Ramos (cell line): ENCODE data around the gene POLG2.
"Not testable (repeated sequence)": the region's sequence is repeated elsewhere in the genome, so short reads cannot be mapped to it uniquely, and the experiment has no call there.

Experiments used
- in situ Hi-C: fragments of 300-500 bp; cut with MboI; formaldehyde crosslinking; loops from one replicate; pipeline ENCODE4 v1.14.3; 2022; ENCODE audit warnings: low sequenced_read_pairs; ENCODE audit not compliant: unreplicated experiment

Gene POLG2

GRCh38 chr17:64506201-64506575 lies 9.3 kb upstream of the POLG2 start, which contains the start of gene DDX5:
Gene DDX5 (minus strand): TSS chr17:64506289. CDS start chr17:64506119, 170 bp downstream.
- in situ Hi-C loops = no loop called here

- in situ Hi-C loops = no loop called here
Observed at GRCh38 chr17:64505340-64506200, 8.7 kb upstream of the POLG2 start.

GRCh38 chr17:64504769-64505339 lies 8.0 kb upstream of the POLG2 start:
- in situ Hi-C loops = no loop called here

- in situ Hi-C loops = no loop called here
Observed at GRCh38 chr17:64503821-64504768, 7.2 kb upstream of the POLG2 start.

- in situ Hi-C loops = no loop called here
Observed at GRCh38 chr17:64503341-64503740, 6.5 kb upstream of the POLG2 start.

GRCh38 chr17:64502809-64503208 lies 6.0 kb upstream of the POLG2 start:
- in situ Hi-C loops = no loop called here

GRCh38 chr17:64502021-64502420 lies 5.2 kb upstream of the POLG2 start:
- in situ Hi-C loops = no loop called here

GRCh38 chr17:64500862-64501765 lies 4.3 kb upstream of the POLG2 start:
- in situ Hi-C loops = no loop called here

GRCh38 chr17:64500487-64500859 lies 3.6 kb upstream of the POLG2 start:
- in situ Hi-C loops = no loop called here

- in situ Hi-C loops = no loop called here
Observed at GRCh38 chr17:64499805-64500486, 3.1 kb upstream of the POLG2 start.

GRCh38 chr17:64498308-64499203 lies 1.7 kb upstream of the POLG2 start:
- in situ Hi-C loops = no loop called here

GRCh38 chr17:64497565-64498035 lies 746 bp upstream of the POLG2 start:
- in situ Hi-C loops = no loop called here

GRCh38 chr17:64496348-64496785 lies 487 bp downstream of the POLG2 start:
- in situ Hi-C loops = no loop called here

- in situ Hi-C loops = not testable (repeated sequence)
Observed at GRCh38 chr17:64495300-64495699, 1.6 kb downstream of the POLG2 start.

GRCh38 chr17:64494121-64494520 lies 2.7 kb downstream of the POLG2 start:
- in situ Hi-C loops = loop anchor here (5.0 kb wide), 2 partner anchors 72 to 187 kb away; no protein-coding TSS in a partner anchor

GRCh38 chr17:64492481-64493109 lies 4.3 kb downstream of the POLG2 start:
- in situ Hi-C loops = loop anchor here (5.0 kb wide), 2 partner anchors 70 to 185 kb away; no protein-coding TSS in a partner anchor

- in situ Hi-C loops = loop anchor here (5.0 kb wide), 2 partner anchors 70 to 185 kb away; no protein-coding TSS in a partner anchor
Observed at GRCh38 chr17:64491994-64492393, 4.9 kb downstream of the POLG2 start.
